K562 (cell line): ENCODE data around the gene PFN2. TPM values are rescaled to one million over a fixed set of nuclear protein-coding genes. Genes with fewer than 3 reads are reported as not detected.

Experiments
- ATAC-seq: fragments of 200-7000 bp; cut with Tn5 transposase; 3 replicates; pipeline ENCODE4 v1.9.1; 2020; ENCODE audit warnings: moderate library complexity
- BruUV-seq: library from RNA; stranded (reverse); fragments of 400-500 nt; replicated peaks from 2 replicates; lab custom pipeline; 2021; lab: Mats Ljungman, UMichigan
- CTCF ChIA-PET: fragments of 300-600 bp; formaldehyde crosslinking; extraction: SDS; loops from one replicate; lab custom pipeline; 2021; ENCODE audit warnings: low intra/inter-chr PET ratio; lab: Yijun Ruan, JAX
- POLR2A ChIA-PET: fragments of 300-600, 350-650 bp; sonication (Branson Sonifier 250); formaldehyde crosslinking; extraction: SDS; loops from one replicate; lab custom pipeline; 2021; ENCODE audit warnings: antibody characterized with exemption, inconsistent platforms; lab: Yijun Ruan, JAX
- DNase-seq, 4 experiments: peaks; one replicate each; pipeline versions ENCODE4 v3.0.0 to v3.0.0-alpha.2; 2011 to 2018; ENCODE audit warnings: low spot score in 3 of 4, mixed read lengths in 3 of 4; ENCODE audit errors: extremely low read depth in 1 of 4
- FAIRE-seq: peaks from 2 replicates; lab custom pipeline; 2011; peaks lifted over from hg19 to GRCh38; lab: Jason Lieb, UNC
- H2AFZ ChIP-seq: 2 replicates; pipeline ENCODE4 v1.6.0; 2011; ENCODE audit warnings: low read depth, low read length, control low read depth, inconsistent platforms
- H3K27ac ChIP-seq: fragments of 200-600 bp; 3 replicates; pipeline ENCODE4 v1.8.0; 2011; ENCODE audit warnings: low read depth, mild to moderate bottlenecking, control low read depth, inconsistent platforms, low read length, moderate library complexity, mixed read lengths; ENCODE audit errors: extremely low read depth
- H3K27me3 ChIP-seq, 2 experiments: fragments of 300-600 bp in 1 of 2; 2 replicates in 1 of 2; 3 replicates in 1 of 2; pipeline versions ENCODE4 v1.6.0 to v1.8.0; 2011; ENCODE audit warnings: inconsistent platforms in 2 of 2, low read length in 2 of 2, mild to moderate bottlenecking in 1 of 2, mixed read lengths in 1 of 2, moderate library complexity in 1 of 2; ENCODE audit not compliant: control insufficient read depth in 2 of 2, insufficient read depth in 2 of 2
- H3K36me3 ChIP-seq: fragments of 300-600 bp; 3 replicates; pipeline ENCODE4 v1.8.0; 2011; ENCODE audit warnings: mild to moderate bottlenecking, low read length, inconsistent platforms; ENCODE audit not compliant: control insufficient read depth, insufficient read depth
- H3K4me1 ChIP-seq, 2 experiments: fragments of 200-600 bp in 1 of 2; replicated peaks in 1 of 2; 2 replicates in 1 of 2; 3 replicates in 1 of 2; pipeline versions ENCODE4 v1.5.1 to v1.8.0; 2011; ENCODE audit warnings: inconsistent platforms in 2 of 2, low read length in 2 of 2, mild to moderate bottlenecking in 1 of 2, mixed read lengths in 1 of 2, moderate library complexity in 1 of 2; ENCODE audit not compliant: control insufficient read depth in 2 of 2, insufficient read depth in 2 of 2
- H3K4me2 ChIP-seq: 2 replicates; pipeline ENCODE4 v1.6.1; 2011; ENCODE audit warnings: low read length, control low read depth, inconsistent platforms, mixed read lengths; ENCODE audit not compliant: insufficient read depth
- H3K4me3 ChIP-seq: fragments of 200-600 bp; sonication (generic), shearing (Covaris generic); 2 replicates; pipeline ENCODE4 v1.5.1; 2016; ENCODE audit warnings: control low read depth, inconsistent platforms
- H3K79me2 ChIP-seq: fragments of 200-600 bp; 3 replicates; pipeline ENCODE4 v1.8.0; 2011; ENCODE audit warnings: low read length, inconsistent platforms; ENCODE audit not compliant: control insufficient read depth, insufficient read depth
- H3K9ac ChIP-seq, 2 experiments: 2 replicates each; pipeline versions ENCODE4 v1.6.0 to v1.6.1; 2011; ENCODE audit warnings: low read depth in 2 of 2, low read length in 2 of 2, control low read depth in 1 of 2, inconsistent platforms in 1 of 2, mild to moderate bottlenecking in 1 of 2, mixed read lengths in 1 of 2; ENCODE audit not compliant: insufficient read depth in 1 of 2
- H3K9me1 ChIP-seq: one replicate; pipeline ENCODE4 v1.6.0; 2011; ENCODE audit warnings: inconsistent platforms, mild to moderate bottlenecking, low read length, moderate library complexity; ENCODE audit not compliant: control insufficient read depth, insufficient read depth
- H3K9me3 ChIP-seq: replicated peaks from 2 replicates; pipeline ENCODE4 v1.5.1; 2011; ENCODE audit warnings: low read depth, low read length, inconsistent platforms; ENCODE audit not compliant: control insufficient read depth, insufficient read depth
- H4K20me1 ChIP-seq: replicated peaks from 2 replicates; pipeline ENCODE4 v1.6.1; 2011; ENCODE audit warnings: low read length, inconsistent platforms, mixed read lengths; ENCODE audit not compliant: control insufficient read depth, insufficient read depth
- CTCF ChIP-seq, 3 experiments: IDR thresholded peaks in 2 of 3; conservative IDR thresholded peaks in 1 of 3; 2 replicates each; pipeline ENCODE4 v1.5.1; 2011 to 2012; ENCODE audit warnings: low read length in 3 of 3, mild to moderate bottlenecking in 3 of 3, control low read depth in 2 of 3, improper control_type of control experiment in 1 of 3, inconsistent platforms in 1 of 3, low read depth in 1 of 3, mixed read lengths in 1 of 3, moderate library complexity in 1 of 3; ENCODE audit not compliant: insufficient read depth in 2 of 3
- GTF3C2 ChIP-seq: IDR thresholded peaks from 3 replicates; pipeline ENCODE4 v1.6.1; 2011; ENCODE audit warnings: borderline replicate concordance, mild to moderate bottlenecking, moderate library complexity; ENCODE audit not compliant: insufficient read length; ENCODE audit errors: extremely low read depth
- RFX1 ChIP-seq: fragments of 450-650 bp; IDR thresholded peaks from 2 replicates; pipeline ENCODE4 v1.6.1; 2016; ENCODE audit warnings: mild to moderate bottlenecking, moderate library complexity
- in situ Hi-C: fragments of 300-500 bp; cut with MboI; formaldehyde crosslinking; loops from 4 replicates; pipeline ENCODE4 v1.15.0; 2018; ENCODE audit warnings: inconsistent platforms, mixed read lengths
- intact Hi-C: fragments of 100-400 bp; cut with micrococcal nuclease; formaldehyde crosslinking; loops from 2 replicates; pipeline ENCODE4 v1.14.2; 2022
- polyA plus RNA-seq, 8 experiments: library from polyadenylated mRNA; depleted of rRNA in 4 of 8; stranded (reverse) in 5 of 8; unstranded in 3 of 8; fragments of >200 nt; fragmentation: Nextera tagmentation in 2 of 8; fragmentation: Illumina TruSeq in 1 of 8; extraction: Ambion mirVana in 2 of 8; extraction: Trizol in 1 of 8; gene quantifications; 2 replicates each; pipeline versions ENCODE4 v1.2.1 to v1.2.3, GENCODE V29; 2011 to 2014; ENCODE audit warnings: inconsistent platforms in 1 of 8, missing spikeins in 1 of 8
- total RNA-seq, 7 experiments: library from RNA; depleted of rRNA in 6 of 7; stranded (reverse); fragments of >200 nt in 6 of 7; fragmentation: Illumina TruSeq in 2 of 7; extraction: Trizol in 2 of 7; gene quantifications; 2 replicates each; pipeline versions ENCODE4 v1.2.1 to v1.2.3, GENCODE V29; 2011 to 2021; ENCODE audit warnings: low replicate concordance in 1 of 7

PFN2 gene
- total and polyA plus RNA-seq, 9 of the 15 experiments (the other 6 are each of a cell fraction or from before 2014, with no cell fraction given), result 0.14 to 0.86 (median 0.35) TPM

- Histone ChIP-seq H3K27me3 (peaks cover 6 to 13% of the 10 kb centered on the region in 2 experiments; a peak in 3 of 5 replicates), H4K20me1 (no peaks in the 10 kb centered on the region), H3K4me3 (no peak overlapping the region), H3K9me1 (no peaks in the 10 kb centered on the region), H3K79me2 (no peaks in the 10 kb centered on the region), H3K9ac (no peak overlapping the region), H3K36me3 (no peaks in the 10 kb centered on the region), H3K27ac (no peak overlapping the region), H3K4me1 (peaks cover 0 to 7% of the 10 kb centered on the region in 2 experiments; a peak in 2 of 5 replicates)
- in situ Hi-C loops, result loop anchor here (10.0 kb wide), 1 partner anchor 239 kb away; no protein-coding TSS in a partner anchor
- BruUV-seq, result no TSS peak
- CTCF ChIA-PET, result no interaction called here
- FAIRE-seq, result no peak
- peak; percentile 28; the same call in 1 of the 2 replicates for TF ChIP-seq RFX1
- TF ChIP-seq CTCF (IDR thresholded peaks at IDR 0.05 in 2 of 3, conservative IDR thresholded peaks at IDR 0.05 in 1 of 3; ENCODE audit: insufficient read depth in 2 of 3, low read depth in 1 of 3, low read length in 3 of 3), result peak; percentile 25 to 29 (median 26); a peak in 3 of 6 replicates
- no peak for TF ChIP-seq GTF3C2
- TF ChIP-seq, all 486 proteins: peak for 2
- DNase-seq (peak in 2 of 4 experiments; percentile 21 to 22), ATAC-seq (peak; percentile 65; the same call in 2 of the 3 replicates)
- Histone ChIP-seq H3K9me3 (no peaks in the 10 kb centered on the region), H3K4me2 (no peak overlapping the region), H2AFZ (no peak overlapping the region)
- intact Hi-C loops, result no loop called here
- POLR2A ChIA-PET, result interaction anchor here (0.5 kb wide), 1 partner anchor 233 kb away, joined by 3 read pairs; no protein-coding TSS in a partner anchor
Measured at GRCh38 chr3:149975919-149976318, 5.2 kb upstream of the PFN2 start.
